ENCODE measurements around the gene EMILIN3. TPM values are rescaled to one million over a fixed set of nuclear protein-coding genes. Genes with fewer than 3 reads are reported as not detected.

Gene EMILIN3
- total RNA-seq, 1 experiment from 2014 or later: 5.9 TPM

GRCh38 chr20:41317546-41318270 lies 48.9 kb downstream of the EMILIN3 start, which contains the start of gene ZHX3:
TSS of gene ZHX3 (minus strand) at chr20:41317731. CDS start at chr20:41204916, 112,815 bp downstream.
- no peaks in the 10 kb centered on the region for H3K79me1 ChIP-seq (ENCODE audit: insufficient read depth, low read depth, low read length, poor library complexity, severe bottlenecking)
- H3K4ac ChIP-seq (ENCODE audit: low read depth, low read length): no peak within 1 kb of the TSS
- peak within 1 kb of the TSS; percentile 84; the same call in 1 of the 2 replicates for H3K14ac ChIP-seq (ENCODE audit: insufficient read depth, low read length)
- peaks cover 24% of the 10 kb centered on the region for H3K27me3 Mint-ChIP-seq (ENCODE audit: low read depth)
- peak within 1 kb of the TSS; percentile 82 for H3K18ac ChIP-seq (ENCODE audit: insufficient read length, low read depth, low read length)
- peak; percentile 98 for DNase-seq
- H3K9ac ChIP-seq (ENCODE audit: extremely low read depth, insufficient read length, low read length): peak within 1 kb of the TSS; percentile 79
- TF ChIP-seq CTCF (conservative IDR thresholded peaks at IDR 0.05): no peak
- H3K4me1 Mint-ChIP-seq: peaks cover 8 to 9% of the 10 kb centered on the region in 2 experiments
- H3K9me3 ChIP-seq (ENCODE audit: control insufficient read depth, low read depth, low read length): no peaks in the 10 kb centered on the region
- peak within 1 kb of the TSS; percentile 94 for H3K4me2 ChIP-seq (ENCODE audit: insufficient read depth, insufficient read length, low read length)
- H2BK5ac ChIP-seq (ENCODE audit: insufficient read length, low read length): no peak within 1 kb of the TSS
- H3K23ac ChIP-seq (ENCODE audit: insufficient read length, low read depth, low read length): no peak within 1 kb of the TSS
- H2BK120ac ChIP-seq (ENCODE audit: low read depth, low read length, poor library complexity, severe bottlenecking): no peak within 1 kb of the TSS
- no peak within 1 kb of the TSS for H2BK15ac ChIP-seq (ENCODE audit: low read depth, low read length)
- peak within 1 kb of the TSS in 1 of 3 experiments; percentile 74; a peak in 1 of 7 replicates for H3K27ac Mint-ChIP-seq
- no CpG with 5 or more reads among the region's 64 CpGs for WGBS (ENCODE audit: extremely low coverage, insufficient read length, low lambda C conversion rate)
- H2AK5ac ChIP-seq (ENCODE audit: insufficient read length, low read length): no peak within 1 kb of the TSS
- H2AFZ ChIP-seq (ENCODE audit: low read length): peak within 1 kb of the TSS; percentile 99
- H3T11ph ChIP-seq (ENCODE audit: low read length): no peak within 1 kb of the TSS
- H3K27ac ChIP-seq (ENCODE audit: insufficient read length, low read depth, low read length): no peak within 1 kb of the TSS
- H2BK12ac ChIP-seq (ENCODE audit: insufficient read length, low read depth, low read length): no peak within 1 kb of the TSS
- no peaks in the 10 kb centered on the region for H3K27me3 ChIP-seq (ENCODE audit: insufficient read depth, low read length)
- peaks cover 2% of the 10 kb centered on the region; the same call in 1 of the 2 replicates for H3K4me1 ChIP-seq (ENCODE audit: insufficient read depth, low read length)
- H3K56ac ChIP-seq (ENCODE audit: insufficient read length, low read depth, low read length): no peak within 1 kb of the TSS
- no peaks in the 10 kb centered on the region for H3K79me2 ChIP-seq (ENCODE audit: insufficient read depth, low read length)
- no peak within 1 kb of the TSS for H4K8ac ChIP-seq (replicated peaks; ENCODE audit: insufficient read length, low read depth, low read length)
- H4K91ac ChIP-seq (ENCODE audit: insufficient read length, low read depth, low read length): no peak within 1 kb of the TSS
- H3K4me3 Mint-ChIP-seq: peak within 1 kb of the TSS; percentile 82 to 87
- H3K36me3 Mint-ChIP-seq (ENCODE audit: insufficient read depth in 1 of 3, low read depth in 3 of 3): no peaks in the 10 kb centered on the region
- no peaks in the 10 kb centered on the region for H4K20me1 ChIP-seq (ENCODE audit: control insufficient read depth, insufficient read depth, insufficient read length)
- H3K9me3 Mint-ChIP-seq: 0 out of 5 replicates have a peak, but pooled peaks cover 0 to 4% of the 10 kb centered on the region in 2 experiments
- peaks cover 10% of the 10 kb centered on the region for H3K23me2 ChIP-seq (ENCODE audit: insufficient read length, low read depth, low read length, poor library complexity, severe bottlenecking)
- H2BK20ac ChIP-seq (ENCODE audit: low read depth, low read length, poor library complexity, severe bottlenecking): no peak within 1 kb of the TSS
- H4K5ac ChIP-seq (ENCODE audit: insufficient read length, low read depth, low read length): no peak within 1 kb of the TSS
